GM23248 (cell line): ENCODE data around the gene GALNT14. TPM values are rescaled to one million over a fixed set of nuclear protein-coding genes. Genes with fewer than 3 reads are reported as not detected.

Experiments used
- DNase-seq: peaks from one replicate; pipeline ENCODE4 v3.0.0-alpha.2; 2015
- H2AFZ ChIP-seq: fragments of 200-600 bp; sonication (generic); 2 replicates; pipeline ENCODE4 v1.6.1; 2016; ENCODE audit warnings: antibody characterized with exemption
- H3F3A ChIP-seq: fragments of 200-600 bp; sonication (generic); 2 replicates; pipeline ENCODE4 v1.6.1; 2016; ENCODE audit warnings: mild to moderate bottlenecking, antibody characterized with exemption, mixed run types; ENCODE audit not compliant: insufficient read depth
- H3K27ac ChIP-seq: fragments of 200-600 bp; sonication (generic); 2 replicates; pipeline ENCODE4 v1.5.1; 2016; ENCODE audit warnings: mild to moderate bottlenecking
- H3K27me3 ChIP-seq: fragments of 200-600 bp; sonication (generic); replicated peaks from 2 replicates; pipeline ENCODE4 v1.6.1; 2016; ENCODE audit warnings: mild to moderate bottlenecking; ENCODE audit not compliant: insufficient read depth
- H3K36me3 ChIP-seq: fragments of 200-600 bp; sonication (generic); 2 replicates; pipeline ENCODE4 v1.6.1; 2016; ENCODE audit warnings: low read depth, mild to moderate bottlenecking
- H3K4me1 ChIP-seq: fragments of 200-600 bp; sonication (generic); 2 replicates; pipeline ENCODE4 v1.6.1; 2016; ENCODE audit warnings: mild to moderate bottlenecking; ENCODE audit not compliant: insufficient read depth
- H3K4me2 ChIP-seq: fragments of 200-600 bp; sonication (generic); one replicate; pipeline ENCODE4 v1.6.1; 2016; ENCODE audit warnings: mild to moderate bottlenecking; ENCODE audit not compliant: unreplicated experiment
- H3K4me3 ChIP-seq: fragments of 200-600 bp; sonication (generic); 2 replicates; pipeline ENCODE4 v1.5.1; 2016; ENCODE audit warnings: mild to moderate bottlenecking
- H3K79me2 ChIP-seq: fragments of 200-600 bp; sonication (generic); 2 replicates; pipeline ENCODE4 v1.6.1; 2016; ENCODE audit warnings: mild to moderate bottlenecking; ENCODE audit not compliant: insufficient read depth
- H3K9ac ChIP-seq: fragments of 200-600 bp; sonication (generic); 2 replicates; pipeline ENCODE4 v1.6.1; 2016; ENCODE audit warnings: mild to moderate bottlenecking
- H3K9me2 ChIP-seq: fragments of 200-600 bp; sonication (generic); 2 replicates; pipeline ENCODE4 v1.6.1; 2016; ENCODE audit warnings: mixed run types, mild to moderate bottlenecking, moderate library complexity; ENCODE audit not compliant: insufficient read depth
- H3K9me3 ChIP-seq: fragments of 200-600 bp; sonication (generic); one replicate; pipeline ENCODE4 v1.6.1; 2017; ENCODE audit warnings: low read depth
- H4K20me1 ChIP-seq: fragments of 200-600 bp; sonication (generic); 2 replicates; pipeline ENCODE4 v1.6.0; 2016; ENCODE audit not compliant: insufficient read depth
- EZH2 ChIP-seq: fragments of 200-600 bp; sonication (generic); IDR thresholded peaks from 2 replicates; pipeline ENCODE4 v1.6.1; 2018; ENCODE audit warnings: antibody characterized with exemption, mild to moderate bottlenecking; ENCODE audit not compliant: insufficient read depth, poor library complexity, severe bottlenecking
- EZH2phosphoT487 ChIP-seq: fragments of 200-600 bp; sonication (generic); IDR thresholded peaks from 2 replicates; pipeline ENCODE4 v1.6.1; 2018; ENCODE audit warnings: antibody characterized with exemption, moderate library complexity, mild to moderate bottlenecking, low read depth; ENCODE audit not compliant: insufficient read depth
- WGBS, 2 experiments: methylation state at CpG; one replicate each; pipeline ENCODE4 v1.1.6; 2015 to 2017; ENCODE audit warnings: low lambda C conversion rate in 2 of 2, low coverage in 1 of 2; ENCODE audit errors: missing lambda C conversion rate in 2 of 2; 5-methylcytosine and 5-hydroxymethylcytosine counted together
- in situ Hi-C: fragments of 300-500 bp; cut with MboI; formaldehyde crosslinking; loops from 2 replicates; pipeline ENCODE4 v1.15.0; 2020
- polyA plus RNA-seq: library from polyadenylated mRNA; unstranded; fragments of >200 nt; fragmentation: Nextera tagmentation; extraction: Ambion mirVana; gene quantifications from 2 replicates; pipeline ENCODE4 v1.2.1, GENCODE V29; 2016
- total RNA-seq: library from RNA; depleted of rRNA; stranded (reverse); fragments of >200 nt; shearing (Covaris generic); gene quantifications from 2 replicates; pipeline ENCODE4 v1.2.3, GENCODE V29; 2014

GALNT14 gene
- total and polyA plus RNA-seq, 2 experiments from 2014 or later, result 3.2 to 3.5 TPM

DNA sequence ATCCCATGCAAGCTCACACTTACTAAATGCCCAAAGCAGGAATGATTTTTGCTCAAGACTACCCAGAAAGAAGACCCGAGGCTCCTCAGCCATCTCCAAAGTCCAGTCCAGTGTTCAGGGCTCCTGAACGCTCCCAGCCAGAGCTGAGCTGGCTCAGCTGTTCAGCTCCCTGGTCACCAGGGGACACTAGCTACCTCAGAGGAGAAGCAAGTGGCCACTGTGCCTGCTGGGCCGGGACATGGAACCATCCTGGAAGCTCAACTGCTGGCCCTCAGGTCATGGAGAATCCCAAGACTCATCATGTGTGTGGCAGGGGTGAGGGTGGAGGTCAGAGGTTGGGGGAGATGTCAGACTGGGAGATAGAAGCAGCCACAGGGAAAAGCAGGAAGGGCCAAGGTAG is 89.0 kb downstream of the GALNT14 start:
- Histone ChIP-seq H3K27ac (no peak overlapping the region), H3F3A (no peaks in the 10 kb centered on the region), H4K20me1 (no peaks in the 10 kb centered on the region), H3K4me3 (no peak overlapping the region), H2AFZ (no peak overlapping the region), H3K4me1 (no peaks in the 10 kb centered on the region), H3K9me3 (no peaks in the 10 kb centered on the region), H3K9me2 (no peaks in the 10 kb centered on the region), H3K36me3 (no peaks in the 10 kb centered on the region), H3K27me3 (no peaks in the 10 kb centered on the region), H3K9ac (no peak overlapping the region), H3K4me2 (no peak overlapping the region), H3K79me2 (no peaks in the 10 kb centered on the region)
- 47 to 57% methylated on average over 3 of the region's 3 CpGs for WGBS, 2 experiments
- in situ Hi-C loops, result no loop called here
- TF ChIP-seq EZH2phosphoT487, result no peak
- no peak for TF ChIP-seq EZH2
- no peak for DNase-seq

DNA sequence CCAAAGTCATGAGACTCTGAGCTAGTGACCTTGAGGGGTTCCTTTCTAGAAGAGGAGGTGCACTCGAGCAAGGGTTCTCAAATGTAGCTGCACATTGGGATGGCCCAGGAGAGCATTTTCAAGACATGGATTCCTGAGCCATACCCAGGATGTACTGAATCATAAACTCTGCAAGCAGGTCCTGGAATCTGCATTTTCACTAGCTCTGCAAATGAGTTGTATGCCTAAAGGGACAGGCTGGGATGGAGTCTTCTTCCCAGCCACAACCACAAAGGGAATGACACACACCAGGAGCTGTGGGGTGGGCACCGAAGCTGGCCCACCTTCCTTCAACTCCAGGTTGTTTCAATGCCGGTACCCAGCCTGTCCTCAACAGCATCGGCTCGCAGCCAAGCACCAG is 90.6 kb downstream of the GALNT14 start:
- TF ChIP-seq EZH2 (no peak), EZH2phosphoT487 (no peak)
- in situ Hi-C loops, result no loop called here
- DNase-seq, result no peak
- Histone ChIP-seq H3K79me2 (no peaks in the 10 kb centered on the region), H4K20me1 (no peaks in the 10 kb centered on the region), H3K4me1 (no peaks in the 10 kb centered on the region), H3K9ac (no peak overlapping the region), H3K36me3 (no peaks in the 10 kb centered on the region), H3K27me3 (no peaks in the 10 kb centered on the region), H3K4me2 (no peak overlapping the region), H2AFZ (no peak overlapping the region), H3K27ac (no peak overlapping the region), H3F3A (no peaks in the 10 kb centered on the region), H3K9me3 (no peaks in the 10 kb centered on the region), H3K4me3 (no peak overlapping the region), H3K9me2 (no peaks in the 10 kb centered on the region)
- 35 to 47% methylated on average over 5 of the region's 5 CpGs for WGBS, 2 experiments

DNA sequence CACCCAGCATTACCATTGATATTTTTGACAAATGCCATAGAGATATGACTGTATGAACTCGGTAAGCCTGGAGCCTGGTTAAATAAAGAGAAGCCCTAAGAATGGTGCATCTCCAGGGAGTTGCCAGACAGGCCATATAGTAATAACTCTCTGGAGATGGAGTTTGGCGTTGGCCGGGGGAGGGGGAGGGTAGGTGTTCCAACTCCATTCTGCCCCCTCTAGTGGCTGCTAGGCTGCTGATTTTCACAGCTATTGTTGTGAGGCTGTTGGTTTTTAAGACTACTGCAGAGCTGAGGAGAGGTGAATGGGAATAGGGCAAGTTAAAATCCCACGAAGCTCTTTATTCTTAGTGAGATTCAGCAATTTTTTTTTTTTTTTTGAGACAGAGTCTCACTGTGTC is 99.9 kb downstream of the GALNT14 start:
- H3K27me3 ChIP-seq, result no peaks in the 10 kb centered on the region
- TF ChIP-seq EZH2, result no peak
- no peak for TF ChIP-seq EZH2phosphoT487
- in situ Hi-C loops, result no loop called here
- H3K9ac ChIP-seq, result no peak overlapping the region
- no peak overlapping the region for H2AFZ ChIP-seq
- no peak overlapping the region for H3K27ac ChIP-seq
- no peaks in the 10 kb centered on the region for H3K9me3 ChIP-seq
- no peaks in the 10 kb centered on the region for H3K36me3 ChIP-seq
- no peaks in the 10 kb centered on the region for H3F3A ChIP-seq
- H3K4me2 ChIP-seq, result no peak overlapping the region
- no peak overlapping the region for H3K4me3 ChIP-seq
- H3K4me1 ChIP-seq, result no peaks in the 10 kb centered on the region
- no peaks in the 10 kb centered on the region for H3K79me2 ChIP-seq
- H3K9me2 ChIP-seq, result no peaks in the 10 kb centered on the region
- 64 to 66% methylated on average over 4 of the region's 4 CpGs for WGBS, 2 experiments
- H4K20me1 ChIP-seq, result no peaks in the 10 kb centered on the region
- peak; percentile 7 for DNase-seq

DNA sequence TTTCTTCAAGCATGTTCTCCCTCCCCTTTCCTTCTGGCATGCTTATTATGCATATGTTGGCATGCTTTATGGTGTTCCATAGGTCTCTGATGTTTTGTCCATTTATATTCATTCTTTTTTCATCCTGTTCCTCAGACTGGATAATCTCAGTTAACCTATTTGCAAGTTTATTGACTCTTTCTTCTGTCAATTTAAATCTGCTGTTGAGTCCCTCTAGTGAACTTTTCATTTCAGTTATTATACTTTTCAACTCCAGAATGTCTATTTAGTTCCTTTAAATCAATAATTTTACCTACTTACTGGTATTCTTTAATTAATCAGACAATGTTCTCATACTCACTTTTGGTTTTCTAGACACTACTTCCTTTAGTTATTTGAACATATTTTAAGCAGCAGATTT is 101.2 kb downstream of the GALNT14 start:
- DNase-seq, result no peak
- Histone ChIP-seq H3K79me2 (no peaks in the 10 kb centered on the region), H3K27ac (no peak overlapping the region), H3K9ac (no peak overlapping the region), H3K4me1 (no peaks in the 10 kb centered on the region), H3K9me2 (no peaks in the 10 kb centered on the region), H2AFZ (no peak overlapping the region), H3F3A (no peaks in the 10 kb centered on the region), H3K36me3 (no peaks in the 10 kb centered on the region), H3K9me3 (no peaks in the 10 kb centered on the region), H3K4me3 (no peak overlapping the region), H4K20me1 (no peaks in the 10 kb centered on the region), H3K4me2 (no peak overlapping the region), H3K27me3 (no peaks in the 10 kb centered on the region)
- in situ Hi-C loops, result no loop called here
- TF ChIP-seq EZH2phosphoT487, result no peak
- TF ChIP-seq EZH2, result no peak

DNA sequence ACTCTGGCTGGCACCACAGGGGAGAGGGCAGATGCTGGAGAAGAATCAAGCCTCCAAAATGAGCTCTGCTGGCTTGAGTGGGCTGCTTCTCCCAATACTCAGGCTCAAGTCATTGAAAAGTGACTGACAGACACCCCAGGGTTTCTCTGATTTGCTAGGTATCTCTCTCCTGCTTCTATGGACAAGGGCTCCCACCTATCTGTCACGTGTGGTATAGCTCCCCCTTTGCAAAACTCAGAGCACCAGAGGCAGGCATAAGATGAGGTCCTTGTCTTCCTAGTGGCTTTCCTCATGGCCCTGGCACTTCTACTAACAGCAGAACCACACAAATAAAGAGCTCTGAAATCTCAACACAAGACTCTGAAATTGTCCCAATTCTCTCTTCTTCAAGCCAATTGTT is 105.2 kb downstream of the GALNT14 start:
- no peaks in the 10 kb centered on the region for H3K4me1 ChIP-seq
- no peaks in the 10 kb centered on the region for H3K27me3 ChIP-seq
- H3K9me2 ChIP-seq, result no peaks in the 10 kb centered on the region
- TF ChIP-seq EZH2phosphoT487 (no peak), EZH2 (no peak)
- no peaks in the 10 kb centered on the region for H3K36me3 ChIP-seq
- no peak for DNase-seq
- no peak overlapping the region for H2AFZ ChIP-seq
- H3K9me3 ChIP-seq, result no peaks in the 10 kb centered on the region
- in situ Hi-C loops, result no loop called here
- no peaks in the 10 kb centered on the region for H4K20me1 ChIP-seq
- no peak overlapping the region for H3K9ac ChIP-seq
- H3K27ac ChIP-seq, result no peak overlapping the region
- H3K79me2 ChIP-seq, result no peaks in the 10 kb centered on the region
- no peak overlapping the region for H3K4me2 ChIP-seq
- no peak overlapping the region for H3K4me3 ChIP-seq
- no peaks in the 10 kb centered on the region for H3F3A ChIP-seq
- WGBS, 2 experiments, result 0% methylated on average over 1 of the region's 1 CpG
